Caco-2 (cell line): ENCODE data around the gene MAP9. TPM values are rescaled to one million over a fixed set of nuclear protein-coding genes. Genes with fewer than 3 reads are reported as not detected.
A peak's percentile ranks its signal among the peaks of the same experiment; 100 is the strongest.
"Not testable (repeated sequence)": the region's sequence is repeated elsewhere in the genome, so short reads cannot be mapped to it uniquely, and the experiment has no call there.

Experiments used
- Bru-seq: library from RNA; stranded (reverse); fragments of 400-500 nt; gene quantifications from one replicate; lab custom pipeline; 2021; lab: Mats Ljungman, UMichigan
- BruChase-seq, 2 experiments: library from RNA; stranded (reverse); fragments of 400-500 nt; gene quantifications; one replicate each; lab custom pipeline; 2021; lab: Mats Ljungman, UMichigan
- BruUV-seq: library from RNA; stranded (reverse); fragments of 400-500 nt; replicated peaks from 2 replicates; lab custom pipeline; 2021; lab: Mats Ljungman, UMichigan
- CTCF ChIA-PET: fragments of 300-600 bp; sonication (Branson Sonifier 250); formaldehyde crosslinking; loops from one replicate; lab custom pipeline; 2022; ENCODE audit warnings: antibody characterized with exemption; lab: Charles Lee
- POLR2A ChIA-PET: fragments of 300-600 bp; sonication (Branson Sonifier 250); formaldehyde crosslinking; loops from one replicate; lab custom pipeline; 2022; ENCODE audit warnings: antibody characterized with exemption; lab: Charles Lee
- DNase-seq, 2 experiments: peaks; one replicate each; pipeline versions ENCODE4 v3.0.0 to v3.0.0-alpha.2; 2020 to 2022
- H3K27me3 ChIP-seq: replicated peaks from 2 replicates; pipeline ENCODE4 v1.6.0; 2011; ENCODE audit warnings: low read length; ENCODE audit not compliant: control insufficient read depth, insufficient read depth
- H3K36me3 ChIP-seq: 2 replicates; pipeline ENCODE4 v1.5.1; 2011; ENCODE audit warnings: low read length; ENCODE audit not compliant: control insufficient read depth, insufficient read depth
- H3K4me1 ChIP-seq: fragments of 250-450 bp; sonication (Bioruptor Pico); 2 replicates; pipeline ENCODE4 v1.5.1; 2020; ENCODE audit warnings: mild to moderate bottlenecking
- H3K4me3 ChIP-seq: 2 replicates; pipeline ENCODE4 v1.5.1; 2011; ENCODE audit warnings: low read depth, mild to moderate bottlenecking, control low read depth, low read length
- H3K9me3 ChIP-seq: fragments of 250-450 bp; sonication (Bioruptor Pico); 2 replicates; pipeline ENCODE4 v1.5.1; 2020; ENCODE audit warnings: mild to moderate bottlenecking, moderate library complexity
- H3K27ac Mint-ChIP-seq: one replicate; pipeline ENCODE4 v1.8.0; 2022; ENCODE audit warnings: mixed read lengths; ENCODE audit not compliant: unreplicated experiment
- H3K27me3 Mint-ChIP-seq: one replicate; pipeline ENCODE4 v1.8.0; 2022; ENCODE audit warnings: mixed read lengths; ENCODE audit not compliant: insufficient read depth, unreplicated experiment
- H3K36me3 Mint-ChIP-seq: one replicate; pipeline ENCODE4 v1.8.0; 2022; ENCODE audit warnings: mild to moderate bottlenecking, mixed read lengths; ENCODE audit not compliant: insufficient read depth, unreplicated experiment
- H3K4me1 Mint-ChIP-seq: one replicate; pipeline ENCODE4 v1.8.0; 2022; ENCODE audit warnings: low read depth, mixed read lengths; ENCODE audit not compliant: unreplicated experiment
- H3K4me3 Mint-ChIP-seq: one replicate; pipeline ENCODE4 v1.8.0; 2022; ENCODE audit warnings: mild to moderate bottlenecking, moderate library complexity, mixed read lengths; ENCODE audit not compliant: unreplicated experiment
- H3K9me3 Mint-ChIP-seq: one replicate; pipeline ENCODE4 v1.8.0; 2022; ENCODE audit warnings: mixed read lengths; ENCODE audit not compliant: unreplicated experiment
- CTCF ChIP-seq, 2 experiments: fragments of 200-600 bp in 1 of 2; IDR thresholded peaks; 1 replicate in 1 of 2; 2 replicates in 1 of 2; pipeline versions ENCODE4 v1.5.1 to v1.8.0; 2011 to 2022; ENCODE audit warnings: antibody characterized with exemption in 1 of 2, control low read depth in 1 of 2, inconsistent platforms in 1 of 2, low read depth in 1 of 2, low read length in 1 of 2, mild to moderate bottlenecking in 1 of 2, moderate library complexity in 1 of 2; ENCODE audit not compliant: insufficient read depth in 1 of 2, severe bottlenecking in 1 of 2, unreplicated experiment in 1 of 2
- intact Hi-C: fragments of 100-400 bp; cut with micrococcal nuclease; formaldehyde crosslinking; loops from one replicate; pipeline ENCODE4 v1.10.0; 2022; ENCODE audit not compliant: unreplicated experiment
- long read RNA-seq: library from polyadenylated mRNA; stranded (forward); transcript quantifications from one replicate; pipeline ENCODE4 v2.0.0, GENCODE V29; 2022
- total RNA-seq: library from RNA; stranded (reverse); gene quantifications from 2 replicates; pipeline ENCODE4 v1.2.3, GENCODE V29; 2022

Gene MAP9
- total RNA-seq (not detected in 2 replicates), Bru-seq, nascent RNA (percentile 2 among the genes with signal in this experiment), BruChase-seq, experiment 1, labeled RNA remaining after a 2-hour chase (percentile 8 among the genes with signal in this experiment), BruChase-seq, experiment 2, labeled RNA remaining after a 6-hour chase (percentile 11 among the genes with signal in this experiment)
- long read RNA-seq: 0 reads

- Mint-ChIP-seq H3K9me3 (no peaks in the 10 kb centered on the region), H3K4me1 (no peaks in the 10 kb centered on the region), H3K36me3 (no peaks in the 10 kb centered on the region), H3K27ac (no peak within 1 kb of the TSS), H3K27me3 (peaks cover 3% of the 10 kb centered on the region), H3K4me3 (no peak within 1 kb of the TSS)
- no peak for DNase-seq
- no peak within 1 kb of the TSS for H3K4me3 ChIP-seq
- BruUV-seq: no TSS peak
- ChIA-PET POLR2A (no interaction called here), CTCF (no interaction called here)
- TF ChIP-seq CTCF (IDR thresholded peaks at IDR 0.05; ENCODE audit: insufficient read depth in 1 of 2, low read depth in 1 of 2, low read length in 1 of 2, severe bottlenecking in 1 of 2, unreplicated experiment in 1 of 2): no peak
- H3K4me1 ChIP-seq: no peaks in the 10 kb centered on the region
- intact Hi-C loops: loop anchor here (10.0 kb wide), 1 partner anchor 202 kb away; no protein-coding TSS in a partner anchor
- no peaks in the 10 kb centered on the region for H3K27me3 ChIP-seq
- H3K36me3 ChIP-seq: no peaks in the 10 kb centered on the region
- no peaks in the 10 kb centered on the region for H3K9me3 ChIP-seq
These were observed at the start of gene MAP9 for GRCh38 chr4:155376387-155377268. Gene MAP9, minus strand, starts transcription at chr4:155376965. Its CDS starts 1,115 bp downstream, at chr4:155375850.

GRCh38 chr4:155424778-155425177, 48.0 kb upstream of the MAP9 start:
- H3K4me3 ChIP-seq, H3K27me3 ChIP-seq, H3K36me3 ChIP-seq, H3K27me3 Mint-ChIP-seq, H3K4me1 ChIP-seq, H3K36me3 Mint-ChIP-seq, H3K27ac Mint-ChIP-seq, intact Hi-C loops, DNase-seq, H3K4me3 Mint-ChIP-seq, H3K4me1 Mint-ChIP-seq, BruUV-seq, POLR2A ChIA-PET: not testable (repeated sequence)
- peaks cover 22% of the 10 kb centered on the region for H3K9me3 ChIP-seq
- CTCF ChIA-PET: interaction anchor here (0.6 kb wide), 1 partner anchor 13 kb away, joined by 3 read pairs; no protein-coding TSS in a partner anchor
- H3K9me3 Mint-ChIP-seq: peaks cover 25% of the 10 kb centered on the region

- no TSS peak for BruUV-seq
- no peaks in the 10 kb centered on the region for H3K27me3 ChIP-seq
- no peaks in the 10 kb centered on the region for H3K36me3 ChIP-seq
- no peak overlapping the region for H3K4me3 ChIP-seq
- Mint-ChIP-seq H3K4me1 (no peaks in the 10 kb centered on the region), H3K27me3 (no peaks in the 10 kb centered on the region), H3K9me3 (peaks cover 14% of the 10 kb centered on the region), H3K36me3 (no peaks in the 10 kb centered on the region), H3K4me3 (no peak overlapping the region), H3K27ac (no peak overlapping the region)
- peaks cover 6% of the 10 kb centered on the region; the same call in 1 of the 2 replicates for H3K4me1 ChIP-seq
- H3K9me3 ChIP-seq: peaks cover 17% of the 10 kb centered on the region
- DNase-seq: no peak
- intact Hi-C loops: no loop called here
- POLR2A ChIA-PET: no interaction called here
- CTCF ChIA-PET: no interaction called here
- no peak for TF ChIP-seq CTCF (IDR thresholded peaks at IDR 0.05; ENCODE audit: insufficient read depth in 1 of 2, low read depth in 1 of 2, low read length in 1 of 2, severe bottlenecking in 1 of 2, unreplicated experiment in 1 of 2)
These were observed 46.9 kb upstream of the MAP9 start for GRCh38 chr4:155423671-155424070.
